WTC11 (cell line): ENCODE results near the gene OPN5. TPM values are rescaled to one million over a fixed set of nuclear protein-coding genes. Genes with fewer than 3 reads are reported as not detected.

Experiments
- ATAC-seq: fragments of 200-7000 bp; cut with Tn5 transposase; 2 replicates; pipeline ENCODE4 v1.10.0; 2021; ENCODE audit warnings: mild to moderate bottlenecking, moderate library complexity
- CTCF ChIA-PET: fragments of 300-600 bp; sonication (Branson Sonifier 250); formaldehyde crosslinking; loops from one replicate; lab custom pipeline; 2021; ENCODE audit warnings: antibody characterized with exemption; lab: Charles Lee
- POLR2A ChIA-PET: fragments of 350-600 bp; sonication (Branson Sonifier 250); formaldehyde crosslinking; loops from one replicate; lab custom pipeline; 2021; ENCODE audit warnings: antibody characterized with exemption; lab: Charles Lee
- DNase-seq: peaks from one replicate; pipeline ENCODE4 v3.0.0; 2021; ENCODE audit warnings: low spot score
- H3K27ac Mint-ChIP-seq: 2 replicates; pipeline ENCODE4 v1.8.0; 2021; ENCODE audit warnings: mixed read lengths
- H3K27me3 Mint-ChIP-seq: 2 replicates; pipeline ENCODE4 v1.8.0; 2021; ENCODE audit warnings: low read depth, mild to moderate bottlenecking, moderate library complexity, mixed read lengths
- H3K36me3 Mint-ChIP-seq: 2 replicates; pipeline ENCODE4 v1.8.0; 2021; ENCODE audit warnings: mixed read lengths
- H3K4me1 Mint-ChIP-seq: 2 replicates; pipeline ENCODE4 v1.8.0; 2022; ENCODE audit warnings: mixed read lengths
- H3K4me3 Mint-ChIP-seq: 2 replicates; pipeline ENCODE4 v1.8.0; 2021; ENCODE audit warnings: mild to moderate bottlenecking, moderate library complexity, mixed read lengths
- H3K9me3 Mint-ChIP-seq: 2 replicates; pipeline ENCODE4 v1.8.0; 2021; ENCODE audit warnings: mixed read lengths
- AR ChIP-seq: fragments of 250-450 bp; sonication (Bioruptor Pico); IDR thresholded peaks from 2 replicates; pipeline ENCODE4 v1.9.0; 2021; ENCODE audit warnings: mild to moderate bottlenecking
- ARID4B ChIP-seq: sonication (generic); formaldehyde crosslinking; IDR thresholded peaks from 2 replicates; pipeline ENCODE4 v1.8.0; 2023; ENCODE audit warnings: missing genetic modification reagents, mild to moderate bottlenecking, borderline replicate concordance
- E2F5 ChIP-seq: sonication (generic); formaldehyde crosslinking; IDR thresholded peaks from 2 replicates; pipeline ENCODE4 v1.8.1; 2022; ENCODE audit warnings: mild to moderate bottlenecking, moderate library complexity, missing genetic modification reagents
- ELF4 ChIP-seq: sonication (generic); formaldehyde crosslinking; IDR thresholded peaks from 2 replicates; pipeline ENCODE4 v1.8.1; 2022; ENCODE audit warnings: low read depth, mild to moderate bottlenecking, moderate library complexity, missing genetic modification reagents
- ESRRA ChIP-seq: sonication (generic); formaldehyde crosslinking; IDR thresholded peaks from 2 replicates; pipeline ENCODE4 v1.8.1; 2022; ENCODE audit warnings: mild to moderate bottlenecking, missing genetic modification reagents, borderline replicate concordance
- FOXJ3 ChIP-seq: sonication (generic); formaldehyde crosslinking; IDR thresholded peaks from 2 replicates; pipeline ENCODE4 v1.9.0; 2021; ENCODE audit warnings: missing genetic modification reagents, mild to moderate bottlenecking, borderline replicate concordance
- FOXP4 ChIP-seq: sonication (generic); formaldehyde crosslinking; IDR thresholded peaks from 2 replicates; pipeline ENCODE4 v1.8.0; 2022; ENCODE audit warnings: mild to moderate bottlenecking, missing genetic modification reagents
- GRHL2 ChIP-seq: fragments of 250-450 bp; sonication (Bioruptor Pico); IDR thresholded peaks from 2 replicates; pipeline ENCODE4 v1.8.0; 2022; ENCODE audit warnings: mild to moderate bottlenecking, moderate library complexity; ENCODE audit not compliant: insufficient replicate concordance, severe bottlenecking
- IRF2 ChIP-seq: sonication (generic); formaldehyde crosslinking; IDR thresholded peaks from 2 replicates; pipeline ENCODE4 v1.8.0; 2022; ENCODE audit warnings: low read depth, missing genetic modification reagents, borderline replicate concordance
- NFE2L1 ChIP-seq: sonication (generic); formaldehyde crosslinking; IDR thresholded peaks from 2 replicates; pipeline ENCODE4 v1.8.1; 2023; ENCODE audit warnings: missing genetic modification reagents
- NFYB ChIP-seq: sonication (generic); formaldehyde crosslinking; conservative IDR thresholded peaks from 2 replicates; pipeline ENCODE4 v1.8.0; 2022; ENCODE audit warnings: low read depth, missing genetic modification reagents
- NR1H2 ChIP-seq: sonication (generic); formaldehyde crosslinking; IDR thresholded peaks from 2 replicates; pipeline ENCODE4 v1.9.0; 2021; ENCODE audit warnings: mild to moderate bottlenecking, moderate library complexity, missing genetic modification reagents
- RELA ChIP-seq: sonication (generic); formaldehyde crosslinking; IDR thresholded peaks from 2 replicates; pipeline ENCODE4 v1.8.1; 2022; ENCODE audit warnings: missing genetic modification reagents, mild to moderate bottlenecking, borderline replicate concordance
- RORB ChIP-seq: fragments of 250-450 bp; sonication (Bioruptor Pico); IDR thresholded peaks from 2 replicates; pipeline ENCODE4 v1.9.0; 2021; ENCODE audit warnings: mild to moderate bottlenecking
- SOX15 ChIP-seq: fragments of 250-450 bp; sonication (Bioruptor Pico); IDR thresholded peaks from 2 replicates; pipeline ENCODE4 v1.9.0; 2021; ENCODE audit warnings: mild to moderate bottlenecking
- ZNF219 ChIP-seq: sonication (generic); formaldehyde crosslinking; IDR thresholded peaks from 2 replicates; pipeline ENCODE4 v1.8.0; 2023; ENCODE audit warnings: missing genetic modification reagents, mild to moderate bottlenecking, borderline replicate concordance
- ZNF263 ChIP-seq: sonication (generic); formaldehyde crosslinking; IDR thresholded peaks from 2 replicates; pipeline ENCODE4 v1.8.1; 2022; ENCODE audit warnings: low read depth, mild to moderate bottlenecking, moderate library complexity, missing genetic modification reagents
- ZNF281 ChIP-seq: sonication (generic); formaldehyde crosslinking; IDR thresholded peaks from 2 replicates; pipeline ENCODE4 v1.8.0; 2023; ENCODE audit warnings: mild to moderate bottlenecking, missing genetic modification reagents
- ZNF396 ChIP-seq: fragments of 250-450 bp; sonication (Bioruptor Pico); IDR thresholded peaks from 2 replicates; pipeline ENCODE4 v1.8.0; 2021; ENCODE audit warnings: mild to moderate bottlenecking, moderate library complexity, borderline replicate concordance
- ZNF512 ChIP-seq: sonication (generic); formaldehyde crosslinking; IDR thresholded peaks from 2 replicates; pipeline ENCODE4 v1.8.1; 2022; ENCODE audit warnings: missing genetic modification reagents, borderline replicate concordance
- total RNA-seq: library from RNA; stranded (reverse); gene quantifications from 3 replicates; pipeline ENCODE4 v1.2.3, GENCODE V29; 2021

The OPN5 gene
- total RNA-seq, 1 experiment from 2014 or later = not detected

GRCh38 chr6:47733879-47734558 lies 47.8 kb upstream of the OPN5 start:
- POLR2A ChIA-PET = no interaction called here
- peak; percentile 56 for ATAC-seq
- no peak for TF ChIP-seq ZNF396 (CRISPR knock-in tag)
- TF ChIP-seq SOX15 (CRISPR knock-in tag) = no peak
- TF ChIP-seq FOXJ3 (CRISPR knock-in tag) = no peak
- no peak for TF ChIP-seq AR
- TF ChIP-seq E2F5 (CRISPR knock-in tag) = no peak
- no peak for TF ChIP-seq ZNF512 (CRISPR knock-in tag)
- TF ChIP-seq NFYB (CRISPR knock-in tag) = no peak
- TF ChIP-seq NR1H2 (CRISPR knock-in tag) = no peak
- TF ChIP-seq ZNF281 = no peak
- TF ChIP-seq RELA (CRISPR knock-in tag) = no peak
- no peak for TF ChIP-seq ARID4B
- TF ChIP-seq RORB (CRISPR knock-in tag) = no peak
- no peak for TF ChIP-seq IRF2 (CRISPR knock-in tag)
- no peak for TF ChIP-seq ZNF263
- TF ChIP-seq ELF4 (CRISPR knock-in tag) = no peak
- no peak for TF ChIP-seq FOXP4 (CRISPR knock-in tag)
- no peak for TF ChIP-seq ZNF219
- no peak for TF ChIP-seq GRHL2
- TF ChIP-seq NFE2L1 (CRISPR knock-in tag) = no peak
- no peak for TF ChIP-seq ESRRA (CRISPR knock-in tag)
- TF ChIP-seq, all 79 proteins: peak for 0
- H3K36me3 Mint-ChIP-seq = no peaks in the 10 kb centered on the region
- CTCF ChIA-PET = interaction anchor here (0.7 to 2.3 kb wide), 13 partner anchors 9 to 320 kb away, joined by 3 to 31 read pairs (median 5); no protein-coding TSS in a partner anchor
- no peaks in the 10 kb centered on the region for H3K27me3 Mint-ChIP-seq
- H3K4me1 Mint-ChIP-seq = peaks cover 45% of the 10 kb centered on the region
- peak overlapping the region; percentile 48; the same call in 1 of the 2 replicates for H3K27ac Mint-ChIP-seq
- H3K4me3 Mint-ChIP-seq = no peak overlapping the region
- no peaks in the 10 kb centered on the region for H3K9me3 Mint-ChIP-seq
- no peak for DNase-seq
